ENCODE measurements around the gene ARHGEF10L. TPM values are rescaled to one million over a fixed set of nuclear protein-coding genes. Genes with fewer than 3 reads are reported as not detected.
"Not testable (repeated sequence)": the region's sequence is repeated elsewhere in the genome, so short reads cannot be mapped to it uniquely, and the experiment has no call there.

The ARHGEF10L gene
- total RNA-seq (2014; rRNA removed; shearing (Covaris generic)), result 9.2 and 10.5 TPM in 2 replicates

GRCh38 chr1:17539477-17540254 lies at the start of gene ARHGEF10L:
TSS of gene ARHGEF10L (plus strand) at chr1:17539698. CDS start at chr1:17580596, 40,898 bp downstream.
- Histone ChIP-seq H3K36me3 (no peaks in the 10 kb centered on the region), H3K9me3 (replicated peaks) (no peaks in the 10 kb centered on the region), H3K27ac (peak within 1 kb of the TSS; percentile 58), H3K4me1 (peaks cover 25% of the 10 kb centered on the region), H3K27me3 (no peaks in the 10 kb centered on the region), H3K4me3 (peak within 1 kb of the TSS; percentile 99)
- DNase-seq, result peak; percentile 22 to 40

GRCh38 chr1:17489768-17490417 lies 49.6 kb upstream of the ARHGEF10L start:
- H3K4me3 ChIP-seq; DNase-seq; H3K9me3 ChIP-seq (replicated peaks); H3K27ac ChIP-seq; H3K27me3 ChIP-seq; H3K4me1 ChIP-seq; H3K36me3 ChIP-seq: not testable (repeated sequence)

- not testable (repeated sequence) for DNase-seq; H3K4me3 ChIP-seq; H3K9me3 ChIP-seq (replicated peaks); H3K4me1 ChIP-seq; H3K27ac ChIP-seq; H3K27me3 ChIP-seq; H3K36me3 ChIP-seq
Measured at GRCh38 chr1:17490667-17491066, 48.8 kb upstream of the ARHGEF10L start.

GRCh38 chr1:17494114-17494729 lies 45.3 kb upstream of the ARHGEF10L start:
- H3K36me3 ChIP-seq, result no peaks in the 10 kb centered on the region
- DNase-seq, result peak; percentile 74 to 85

GRCh38 chr1:17496419-17496818 lies 43.1 kb upstream of the ARHGEF10L start:
- Histone ChIP-seq H3K27me3 (0 out of 2 replicates have a peak, but pooled peaks cover 7% of the 10 kb centered on the region), H3K4me1 (no peaks in the 10 kb centered on the region), H3K9me3 (replicated peaks) (no peaks in the 10 kb centered on the region), H3K36me3 (no peaks in the 10 kb centered on the region), H3K4me3 (no peak overlapping the region), H3K27ac (no peak overlapping the region)
- no peak for DNase-seq

More at GRCh38 chr1:17494114-17494729, 45.3 kb upstream of the ARHGEF10L start:
- Histone ChIP-seq H3K4me1 (no peaks in the 10 kb centered on the region), H3K9me3 (replicated peaks) (no peaks in the 10 kb centered on the region), H3K27ac (no peak overlapping the region), H3K27me3 (0 out of 2 replicates have a peak, but pooled peaks cover 7% of the 10 kb centered on the region), H3K4me3 (no peak overlapping the region)

GRCh38 chr1:17498214-17498613 lies 41.3 kb upstream of the ARHGEF10L start:
- Histone ChIP-seq H3K4me1 (no peaks in the 10 kb centered on the region; the same call in 1 of the 2 replicates), H3K36me3 (no peaks in the 10 kb centered on the region), H3K27ac (no peak overlapping the region), H3K9me3 (replicated peaks) (no peaks in the 10 kb centered on the region), H3K27me3 (0 out of 2 replicates have a peak, but pooled peaks cover 7% of the 10 kb centered on the region), H3K4me3 (no peak overlapping the region)
- DNase-seq, result no peak

GRCh38 chr1:17502326-17502778 lies 37.1 kb upstream of the ARHGEF10L start:
- Histone ChIP-seq H3K27me3 (0 out of 2 replicates have a peak, but pooled peaks cover 7% of the 10 kb centered on the region), H3K9me3 (replicated peaks) (no peaks in the 10 kb centered on the region), H3K4me3 (no peak overlapping the region), H3K36me3 (no peaks in the 10 kb centered on the region), H3K4me1 (no peaks in the 10 kb centered on the region; the same call in 1 of the 2 replicates), H3K27ac (no peak overlapping the region)
- peak; percentile 89 to 93 for DNase-seq

- H3K4me1 ChIP-seq, result no peaks in the 10 kb centered on the region; the same call in 1 of the 2 replicates
- H3K27ac ChIP-seq, result no peak overlapping the region
- H3K9me3 ChIP-seq (replicated peaks), result no peaks in the 10 kb centered on the region
- H3K27me3 ChIP-seq, result 0 out of 2 replicates have a peak, but pooled peaks cover 3% of the 10 kb centered on the region
- DNase-seq, result no peak
- H3K4me3 ChIP-seq, result no peak overlapping the region
- no peaks in the 10 kb centered on the region for H3K36me3 ChIP-seq
Measured at GRCh38 chr1:17503146-17503545, 36.4 kb upstream of the ARHGEF10L start.

GRCh38 chr1:17507200-17507599 lies 32.3 kb upstream of the ARHGEF10L start:
- not testable (repeated sequence) for H3K4me1 ChIP-seq; DNase-seq; H3K36me3 ChIP-seq; H3K27me3 ChIP-seq; H3K4me3 ChIP-seq; H3K9me3 ChIP-seq (replicated peaks); H3K27ac ChIP-seq

- no peaks in the 10 kb centered on the region for H3K4me1 ChIP-seq
- no peak for DNase-seq
- no peaks in the 10 kb centered on the region for H3K9me3 ChIP-seq (replicated peaks)
- H3K27me3 ChIP-seq, result 0 out of 2 replicates have a peak, but pooled peaks cover 6% of the 10 kb centered on the region
- H3K36me3 ChIP-seq, result no peaks in the 10 kb centered on the region
- H3K27ac ChIP-seq, result no peak overlapping the region
- H3K4me3 ChIP-seq, result no peak overlapping the region
Measured at GRCh38 chr1:17507915-17508314, 31.6 kb upstream of the ARHGEF10L start.

- no peaks in the 10 kb centered on the region for H3K4me1 ChIP-seq
- DNase-seq, result no peak
- H3K27me3 ChIP-seq, result 0 out of 2 replicates have a peak, but pooled peaks cover 6% of the 10 kb centered on the region
- H3K4me3 ChIP-seq, result no peak overlapping the region
- H3K9me3 ChIP-seq (replicated peaks), result no peaks in the 10 kb centered on the region
- no peaks in the 10 kb centered on the region for H3K36me3 ChIP-seq
- no peak overlapping the region for H3K27ac ChIP-seq
Measured at GRCh38 chr1:17509363-17509762, 30.1 kb upstream of the ARHGEF10L start.

GRCh38 chr1:17510138-17510537 lies 29.4 kb upstream of the ARHGEF10L start:
- Histone ChIP-seq H3K4me1 (no peaks in the 10 kb centered on the region), H3K27me3 (0 out of 2 replicates have a peak, but pooled peaks cover 6% of the 10 kb centered on the region), H3K9me3 (replicated peaks) (no peaks in the 10 kb centered on the region), H3K4me3 (no peak overlapping the region), H3K36me3 (no peaks in the 10 kb centered on the region), H3K27ac (no peak overlapping the region)
- no peak for DNase-seq

GRCh38 chr1:17511188-17511587 lies 28.3 kb upstream of the ARHGEF10L start:
- 0 out of 2 replicates have a peak, but pooled peaks cover 8% of the 10 kb centered on the region for H3K27me3 ChIP-seq
- DNase-seq, result no peak
- H3K36me3 ChIP-seq, result no peaks in the 10 kb centered on the region
- H3K27ac ChIP-seq, result no peak overlapping the region
- H3K4me1 ChIP-seq, result no peaks in the 10 kb centered on the region
- H3K9me3 ChIP-seq (replicated peaks), result no peaks in the 10 kb centered on the region
- no peak overlapping the region for H3K4me3 ChIP-seq

GRCh38 chr1:17513131-17513530 lies 26.4 kb upstream of the ARHGEF10L start:
- Histone ChIP-seq H3K9me3 (replicated peaks) (no peaks in the 10 kb centered on the region), H3K4me1 (no peaks in the 10 kb centered on the region), H3K27ac (no peak overlapping the region), H3K27me3 (0 out of 2 replicates have a peak, but pooled peaks cover 11% of the 10 kb centered on the region), H3K4me3 (no peak overlapping the region), H3K36me3 (no peaks in the 10 kb centered on the region)
- no peak for DNase-seq

GRCh38 chr1:17514776-17515175 lies 24.7 kb upstream of the ARHGEF10L start:
- H3K27me3 ChIP-seq, result 0 out of 2 replicates have a peak, but pooled peaks cover 11% of the 10 kb centered on the region
- no peak overlapping the region for H3K4me3 ChIP-seq
- H3K36me3 ChIP-seq, result no peaks in the 10 kb centered on the region
- no peaks in the 10 kb centered on the region for H3K4me1 ChIP-seq
- no peak for DNase-seq
- H3K27ac ChIP-seq, result no peak overlapping the region
- no peaks in the 10 kb centered on the region for H3K9me3 ChIP-seq (replicated peaks)
